Right hindlimb (tissue), 1 donor: ENCODE measurements around the gene FLVCR2.

Source experiments
- DNase-seq: peaks from one replicate; pipeline ENCODE4 v3.0.0-alpha.2; 2018

FLVCR2 gene

GRCh38 chr14:75578102-75578785 is at the start of gene FLVCR2:
TSS of gene FLVCR2 (plus strand) at chr14:75578620. CDS start at chr14:75578973, 353 bp downstream.
- DNase-seq: peak; percentile 89

DNA sequence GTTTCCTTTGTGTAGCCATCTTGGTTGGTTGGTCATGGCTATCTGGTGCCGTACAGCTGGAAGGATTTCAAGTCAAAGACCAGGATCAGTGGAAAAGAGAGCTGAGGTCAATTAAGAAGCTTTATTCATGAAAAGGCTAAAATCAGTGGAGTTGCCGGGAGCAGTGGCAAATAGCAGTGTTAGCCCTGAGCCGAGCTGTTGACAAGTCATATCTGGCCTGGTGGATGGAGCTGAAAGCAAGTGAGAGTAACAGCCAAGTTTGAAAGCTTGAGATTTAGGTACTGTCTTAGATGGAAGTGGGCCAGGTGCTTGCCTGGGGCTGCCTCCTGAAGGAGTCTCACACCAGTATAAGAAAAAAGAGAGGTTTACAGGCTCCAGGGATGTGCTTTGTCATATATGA is 47.2 kb upstream of the FLVCR2 start:
- no peak for DNase-seq

DNA sequence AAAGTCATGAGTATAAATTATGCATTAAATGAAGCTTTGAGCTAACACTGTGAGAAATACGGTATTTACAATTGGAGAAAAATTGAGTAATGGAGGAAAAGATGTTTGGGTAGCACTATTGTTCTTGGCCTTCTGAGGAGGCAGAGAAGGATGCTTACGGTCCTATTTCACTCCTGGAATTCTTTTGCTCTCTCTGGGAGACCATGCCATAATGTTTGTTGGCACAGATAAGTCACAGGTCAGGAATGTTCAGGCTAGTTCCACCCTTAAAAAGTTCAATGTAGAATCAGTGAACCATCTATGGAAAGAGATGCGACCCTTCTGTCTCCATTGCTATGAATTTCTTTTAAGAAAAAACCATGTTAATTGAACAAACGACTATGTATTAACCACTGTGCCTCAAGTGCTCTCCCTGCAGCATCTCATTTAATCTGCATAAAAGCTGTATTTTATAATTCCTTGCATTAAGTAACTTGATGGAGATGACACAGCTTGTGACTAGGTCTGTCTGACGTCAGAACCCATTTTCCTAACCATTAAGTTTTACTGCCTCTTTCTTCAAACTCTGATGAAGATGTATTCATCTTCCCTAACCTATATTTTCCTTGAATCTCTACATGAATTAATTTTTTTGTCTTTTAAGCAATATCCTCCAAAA is 46.6 kb upstream of the FLVCR2 start:
- no peak for DNase-seq

GRCh38 chr14:75533791-75534555 is 44.4 kb upstream of the FLVCR2 start:
- DNase-seq: no peak

- no peak for DNase-seq
Measured at GRCh38 chr14:75535164-75535898, 43.1 kb upstream of the FLVCR2 start.

DNA sequence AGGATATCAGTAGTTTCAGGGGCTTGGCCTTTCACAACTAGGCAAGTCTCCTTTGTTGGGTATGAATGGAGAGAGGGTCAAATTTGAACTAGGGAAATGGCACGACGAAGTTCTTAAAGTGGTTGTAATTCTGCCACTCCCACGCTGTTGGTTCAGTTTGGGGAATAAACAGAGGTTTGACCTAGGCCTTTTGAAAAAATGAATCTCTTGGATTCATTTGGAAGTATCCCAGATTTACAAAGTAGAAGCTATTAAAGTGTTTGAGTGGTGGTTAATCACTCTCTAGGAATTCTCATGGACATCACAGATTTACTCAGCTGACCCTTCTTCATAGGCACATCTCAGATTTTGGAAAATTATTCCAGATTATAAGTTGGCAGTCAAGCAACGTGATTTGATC is 41.3 kb upstream of the FLVCR2 start:
- no peak for DNase-seq

GRCh38 chr14:75539162-75539560 is 39.3 kb upstream of the FLVCR2 start:
- no peak for DNase-seq

GRCh38 chr14:75539561-75540478 is 38.6 kb upstream of the FLVCR2 start:
- no peak for DNase-seq

DNA sequence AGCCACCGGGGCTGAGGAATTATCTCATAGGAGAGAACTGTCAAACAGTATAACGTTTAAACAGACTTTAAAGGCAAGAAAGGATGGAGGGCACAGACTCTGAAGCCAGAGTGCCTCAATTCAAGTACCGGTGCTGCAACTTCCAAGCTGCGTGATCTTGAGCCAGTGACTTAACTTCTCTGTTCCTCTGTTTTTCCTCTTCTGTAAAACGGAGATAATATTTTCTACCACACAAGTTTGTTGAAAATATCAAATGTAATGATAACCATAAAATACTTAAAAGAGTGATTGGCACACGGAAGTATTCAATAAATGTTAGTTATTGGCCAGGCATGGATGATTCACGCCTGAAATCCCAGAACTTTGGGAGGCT is 38.0 kb upstream of the FLVCR2 start:
- DNase-seq: no peak

GRCh38 chr14:75542588-75543091 is 35.8 kb upstream of the FLVCR2 start:
- DNase-seq: peak; percentile 48

DNA sequence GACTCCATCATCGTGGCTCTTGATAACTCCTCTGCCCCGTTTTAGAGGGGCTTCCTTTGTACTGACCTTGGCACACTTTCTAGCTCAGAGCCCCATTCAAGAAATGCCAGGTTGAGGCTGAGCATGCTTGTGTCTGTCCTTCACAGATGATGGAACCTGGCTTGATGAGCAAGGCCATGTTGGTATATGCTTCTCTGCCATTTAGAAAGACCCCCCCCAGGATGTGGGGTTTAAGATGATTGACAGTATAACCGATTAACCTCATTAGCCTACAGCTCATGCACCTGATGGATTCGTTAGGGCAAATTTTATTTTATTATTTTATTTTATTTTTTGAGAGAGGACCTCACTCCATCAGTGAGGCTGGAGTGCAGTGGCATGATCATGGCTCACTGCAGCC is 35.2 kb upstream of the FLVCR2 start:
- DNase-seq: no peak

DNA sequence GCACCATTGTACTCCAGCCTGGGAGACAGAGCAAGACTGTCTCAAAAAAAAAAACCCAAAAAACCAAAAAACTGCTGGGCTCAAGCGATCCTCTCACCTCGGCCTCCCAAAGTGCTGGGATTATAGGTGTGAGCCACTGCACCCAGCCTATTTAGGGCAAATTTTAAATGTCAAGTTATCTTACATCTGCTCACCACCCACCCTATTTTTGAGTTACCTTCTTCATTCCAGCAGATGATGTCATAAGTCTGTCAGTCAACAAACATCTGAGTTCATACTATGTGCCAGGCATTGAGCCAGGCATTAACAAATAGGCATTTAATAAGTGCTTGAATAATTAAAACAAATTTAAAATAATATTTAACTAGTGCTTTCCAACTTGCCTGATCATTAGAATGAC is 34.6 kb upstream of the FLVCR2 start:
- no peak for DNase-seq

GRCh38 chr14:75545907-75546306 is 32.5 kb upstream of the FLVCR2 start:
- no peak for DNase-seq

- DNase-seq: no peak
Measured at GRCh38 chr14:75547552-75548250, 30.7 kb upstream of the FLVCR2 start.

DNA sequence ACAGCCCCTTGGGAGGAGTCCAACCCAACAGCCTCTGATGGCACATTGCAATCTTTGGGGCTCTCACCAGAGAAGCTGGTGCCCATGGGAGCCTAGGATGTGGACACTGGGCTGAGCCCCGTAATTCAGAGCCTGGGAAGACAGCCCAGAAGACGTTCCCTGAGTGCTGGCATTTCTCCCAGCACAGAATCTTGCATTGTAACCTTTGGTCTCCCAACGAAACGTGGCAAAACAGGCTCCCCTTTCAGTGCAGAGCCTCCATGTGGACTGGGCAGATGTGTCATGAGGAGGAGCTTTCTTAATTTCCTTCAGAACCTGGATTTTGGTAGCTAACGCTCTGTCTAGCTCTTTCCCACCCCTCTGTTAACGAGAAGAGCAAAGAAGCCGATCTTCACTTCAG is 29.9 kb upstream of the FLVCR2 start:
- DNase-seq: no peak

DNA sequence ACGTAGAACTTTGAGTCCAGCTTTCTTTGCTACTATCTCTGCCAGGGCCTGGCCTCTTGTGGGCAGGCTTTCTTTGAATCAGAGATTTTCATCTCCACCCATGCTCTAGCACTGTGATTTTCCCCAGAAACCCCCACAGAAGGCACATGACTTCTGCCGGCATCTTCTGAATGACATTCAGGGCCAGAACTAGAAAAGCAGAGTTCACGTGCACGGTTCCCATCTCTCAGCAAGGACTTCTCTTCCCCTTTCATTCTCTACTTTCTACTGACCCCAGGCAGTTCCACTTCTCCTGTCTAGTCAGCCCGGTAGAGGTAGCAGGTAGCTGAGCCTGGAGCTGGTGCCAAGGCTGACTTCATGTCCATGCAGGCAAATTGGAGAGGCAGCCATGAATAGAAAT is 29.3 kb upstream of the FLVCR2 start:
- DNase-seq: no peak

- no peak for DNase-seq
Measured at GRCh38 chr14:75551021-75551420, 27.4 kb upstream of the FLVCR2 start.

GRCh38 chr14:75553157-75553556 is 25.3 kb upstream of the FLVCR2 start:
- DNase-seq: no peak

DNA sequence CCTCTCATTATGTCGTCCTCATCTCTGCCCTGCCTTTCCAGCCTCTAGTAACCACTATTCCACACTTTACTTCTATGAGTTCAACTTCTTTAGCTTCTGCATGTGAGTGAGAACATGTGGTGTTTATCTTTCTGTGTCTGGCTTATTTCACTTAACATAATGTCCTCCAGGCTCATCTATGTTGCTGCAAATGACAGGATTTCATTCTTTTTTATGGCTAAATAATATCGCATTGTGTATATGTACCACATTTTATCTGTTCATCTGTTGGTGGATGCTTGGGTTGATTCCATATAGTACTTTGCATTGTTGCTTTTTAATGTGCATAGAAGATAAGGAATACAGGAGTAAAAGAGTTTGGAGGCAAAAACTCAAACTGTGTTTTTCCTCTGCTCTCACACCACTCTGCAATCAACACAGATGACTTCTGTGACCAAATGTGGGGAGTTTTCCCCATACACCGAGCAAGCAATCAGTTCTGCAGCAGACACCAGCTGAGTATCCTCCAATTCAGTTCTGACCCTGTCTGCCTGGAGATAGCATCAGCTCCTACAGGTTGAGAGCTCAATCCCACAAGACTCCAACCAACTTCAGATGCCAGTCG is 24.6 kb upstream of the FLVCR2 start:
- no peak for DNase-seq

GRCh38 chr14:75554482-75554881 is 23.9 kb upstream of the FLVCR2 start:
- no peak for DNase-seq

- DNase-seq: no peak
Measured at GRCh38 chr14:75558440-75558839, 20.0 kb upstream of the FLVCR2 start.
